ENCODE measurements around the gene FCHSD2. TPM values are rescaled to one million over a fixed set of nuclear protein-coding genes. Genes with fewer than 3 reads are reported as not detected.

The FCHSD2 gene
- polyA plus RNA-seq, 2 of the 4 experiments (the other 2 are of a cell fraction), result 10.5 to 19.0 TPM

DNA sequence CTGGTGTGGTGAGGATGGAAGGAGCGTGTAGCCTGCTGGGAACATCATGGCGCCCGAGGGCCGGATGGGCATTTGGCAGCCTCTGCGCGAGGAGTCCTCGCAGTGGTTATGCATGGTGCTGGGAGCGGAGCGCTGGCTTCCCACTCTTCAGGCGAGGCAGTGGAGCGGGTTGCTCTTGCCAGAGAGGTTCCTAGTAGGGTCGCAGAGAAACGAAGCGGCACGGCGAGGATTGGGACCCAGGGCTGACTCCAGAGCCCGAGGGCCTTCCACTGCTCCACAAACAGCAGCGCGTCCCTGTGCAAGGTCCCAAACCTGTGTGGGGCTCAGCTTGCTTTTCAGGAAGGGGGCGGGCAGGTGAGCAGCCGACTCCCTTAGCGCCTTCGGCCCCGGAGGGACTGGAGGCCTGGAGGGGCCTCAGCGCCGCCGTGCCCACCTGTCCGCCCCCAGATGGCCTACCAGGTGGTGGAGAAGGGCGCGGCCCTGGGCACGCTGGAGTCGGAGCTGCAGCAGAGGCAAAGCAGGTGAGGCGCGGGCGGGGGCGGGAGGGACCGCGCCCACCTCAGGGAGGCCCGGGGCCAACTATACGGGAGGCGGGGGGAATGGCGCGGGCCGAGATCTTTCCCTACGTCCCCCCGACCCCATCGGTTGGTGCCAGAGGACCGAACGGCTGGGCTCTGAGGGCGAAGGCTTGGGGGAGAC, 320.7 kb downstream of the FCHSD2 start:
- ATAC-seq (no peak), FAIRE-seq (no peak), DNase-seq (ENCODE audit: low read depth in 1 of 2, low spot score in 1 of 2) (no peak)
- Histone ChIP-seq H3K4me2 (peak overlapping the region; percentile 96), H3K4me3 (peak overlapping the region; percentile 52), H3K27ac (peak overlapping the region; percentile 86 to 92), H3K9me3 (no peaks in the 10 kb centered on the region), H3K4me1 (peaks cover 7% of the 10 kb centered on the region)
- 73% methylated on average over 30 of the region's 50 CpGs for WGBS (ENCODE audit: missing lambda C conversion rate)
- ChIA-PET POLR2A (no interaction called here), CTCF (interaction anchor here (0.8 to 15.7 kb wide), 6 partner anchors 10 to 363 kb away, joined by 3 to 339 read pairs (median 17); partner anchors contain the start of gene ATG16L2)
- TF ChIP-seq CHD4 (IDR thresholded peaks at IDR 0.05; ENCODE audit: borderline replicate concordance) (no peak), TFCP2L1 (CRISPR knock-in tag; IDR thresholded peaks at IDR 0.05) (0 out of 2 replicates have a peak, but pooled peaks have one; percentile 26), FOSB (CRISPR knock-in tag; IDR thresholded peaks at IDR 0.05) (no peak)

DNA sequence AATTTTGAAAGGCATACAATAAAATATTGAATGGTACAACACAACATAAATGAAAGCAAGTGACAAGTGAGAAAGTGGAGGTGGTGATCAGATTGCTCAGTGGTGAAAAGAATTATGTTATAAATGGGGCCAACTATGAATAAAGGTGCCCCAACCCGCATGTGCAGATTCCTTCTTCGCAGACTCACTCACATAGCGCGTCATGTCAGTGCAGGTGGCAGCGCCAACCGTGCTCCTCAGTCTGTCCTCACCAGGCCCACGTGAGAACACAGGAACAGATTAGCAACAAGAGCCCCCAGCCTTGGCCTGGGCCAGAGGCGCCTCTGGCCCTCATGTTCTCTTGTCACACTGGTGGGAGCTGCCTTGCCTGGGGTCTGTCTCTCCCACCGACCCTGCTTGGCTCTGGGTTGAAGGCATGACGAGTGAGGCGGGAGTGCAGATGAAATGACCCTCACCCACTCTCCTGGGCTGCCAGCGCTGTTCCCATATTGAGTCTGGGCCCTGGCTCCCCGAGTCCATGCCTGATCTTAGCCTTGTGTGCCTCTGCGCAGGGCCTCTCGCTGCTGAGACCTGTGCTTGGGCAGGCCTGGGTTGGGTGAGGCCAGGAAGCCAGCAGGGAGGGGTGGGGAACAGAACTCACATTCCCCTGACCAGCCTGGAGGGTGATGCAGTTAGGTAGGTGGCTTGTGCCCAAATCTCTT, 321.5 kb downstream of the FCHSD2 start:
- no peak overlapping the region; the same call in 2 of the 3 replicates for H3K4me2 ChIP-seq
- H3K4me1 ChIP-seq, result peaks cover 7% of the 10 kb centered on the region
- FAIRE-seq, result no peak
- H3K4me3 ChIP-seq, result no peak overlapping the region
- POLR2A ChIA-PET, result no interaction called here
- no peak overlapping the region for H3K27ac ChIP-seq
- 94% methylated on average over 15 of the region's 15 CpGs for WGBS (ENCODE audit: missing lambda C conversion rate)
- TF ChIP-seq ZFP36 (IDR thresholded peaks at IDR 0.05; ENCODE audit: borderline replicate concordance, partially characterized antibody) (no peak), RNF2 (IDR thresholded peaks at IDR 0.05; ENCODE audit: borderline replicate concordance, low read depth) (no peak), FOSB (CRISPR knock-in tag; IDR thresholded peaks at IDR 0.05) (no peak), HOXA7 (CRISPR knock-in tag; IDR thresholded peaks at IDR 0.05) (no peak), CHD2 (IDR thresholded peaks at IDR 0.05; ENCODE audit: low read length, partially characterized antibody) (no peak), CBX2 (IDR thresholded peaks at IDR 0.05; ENCODE audit: borderline replicate concordance, low read depth) (no peak), KDM5A (IDR thresholded peaks at IDR 0.05) (no peak), EP300 (IDR thresholded peaks at IDR 0.05) (no peak), HDAC2 (IDR thresholded peaks at IDR 0.05) (no peak), EHMT2 (IDR thresholded peaks at IDR 0.05; ENCODE audit: low read depth) (no peak), TFCP2L1 (CRISPR knock-in tag; IDR thresholded peaks at IDR 0.05) (no peak), SMC3 (IDR thresholded peaks at IDR 0.05) (no peak), KDM1A (IDR thresholded peaks at IDR 0.05; ENCODE audit: low read depth) (no peak)
- TF ChIP-seq, protein P1, sequence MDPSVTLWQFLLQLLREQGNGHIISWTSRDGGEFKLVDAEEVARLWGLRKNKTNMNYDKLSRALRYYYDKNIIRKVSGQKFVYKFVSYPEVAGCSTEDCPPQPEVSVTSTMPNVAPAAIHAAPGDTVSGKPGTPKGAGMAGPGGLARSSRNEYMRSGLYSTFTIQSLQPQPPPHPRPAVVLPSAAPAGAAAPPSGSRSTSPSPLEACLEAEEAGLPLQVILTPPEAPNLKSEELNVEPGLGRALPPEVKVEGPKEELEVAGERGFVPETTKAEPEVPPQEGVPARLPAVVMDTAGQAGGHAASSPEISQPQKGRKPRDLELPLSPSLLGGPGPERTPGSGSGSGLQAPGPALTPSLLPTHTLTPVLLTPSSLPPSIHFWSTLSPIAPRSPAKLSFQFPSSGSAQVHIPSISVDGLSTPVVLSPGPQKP (IDR thresholded peaks at IDR 0.05; ENCODE audit: low read depth, low read length), result no peak
- DNase-seq (ENCODE audit: low read depth in 1 of 2, low spot score in 1 of 2), result no peak
- H3K9me3 ChIP-seq, result no peaks in the 10 kb centered on the region
- ATAC-seq, result no peak
- CTCF ChIA-PET, result interaction anchor here (1.3 to 5.6 kb wide), 3 partner anchors 8 to 95 kb away, joined by 3 to 31 read pairs (median 8); partner anchors contain the start of gene ATG16L2

DNA sequence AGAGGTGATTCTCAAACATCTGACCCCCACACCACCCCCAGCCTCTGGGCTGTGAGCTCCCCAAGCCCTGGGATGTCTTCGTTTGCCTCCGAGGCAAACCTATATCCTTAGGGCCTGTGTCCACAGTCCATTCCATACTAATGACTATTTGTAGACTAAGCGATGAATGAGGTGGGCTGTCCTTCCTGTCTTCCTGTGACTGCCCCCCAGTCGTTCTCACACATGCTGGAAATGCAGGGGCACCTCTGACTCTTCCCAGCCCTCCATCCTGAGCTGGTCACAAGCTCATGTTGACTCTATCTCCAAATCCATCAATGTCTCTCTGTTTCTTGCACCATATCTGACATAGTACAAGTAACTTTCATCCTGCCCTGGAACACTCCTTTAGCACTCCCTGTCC, 323.1 kb downstream of the FCHSD2 start:
- WGBS (ENCODE audit: missing lambda C conversion rate), result 77% methylated on average over 4 of the region's 4 CpGs
- Histone ChIP-seq H3K4me1 (peaks cover 15% of the 10 kb centered on the region), H3K4me2 (no peak overlapping the region), H3K9me3 (no peaks in the 10 kb centered on the region), H3K27ac (no peak overlapping the region), H3K4me3 (no peak overlapping the region)
- FAIRE-seq, result no peak
- no peak for ATAC-seq
- ChIA-PET CTCF (interaction anchor here (0.6 to 6.1 kb wide), 7 partner anchors 12 to 492 kb away, joined by 3 to 28 read pairs (median 4); partner anchors contain the start of gene STARD10), POLR2A (no interaction called here)
- TF ChIP-seq CBX2 (IDR thresholded peaks at IDR 0.05; ENCODE audit: borderline replicate concordance, low read depth) (no peak), EHF (CRISPR knock-in tag; IDR thresholded peaks at IDR 0.05) (no peak), NPAS2 (CRISPR knock-in tag; IDR thresholded peaks at IDR 0.05; ENCODE audit: borderline replicate concordance) (no peak), CEBPB (IDR thresholded peaks at IDR 0.05) (no peak), HOXB5 (CRISPR knock-in tag; IDR thresholded peaks at IDR 0.05) (no peak), PHF8 (IDR thresholded peaks at IDR 0.05; ENCODE audit: borderline replicate concordance, low read depth) (no peak)
- TF ChIP-seq, protein P2, sequence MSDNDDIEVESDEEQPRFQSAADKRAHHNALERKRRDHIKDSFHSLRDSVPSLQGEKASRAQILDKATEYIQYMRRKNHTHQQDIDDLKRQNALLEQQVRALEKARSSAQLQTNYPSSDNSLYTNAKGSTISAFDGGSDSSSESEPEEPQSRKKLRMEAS (IDR thresholded peaks at IDR 0.05), result no peak
- no peak for DNase-seq (ENCODE audit: low read depth in 1 of 2, low spot score in 1 of 2)
